ENCODE data around the gene CCZ1B. TPM values are rescaled to one million over a fixed set of nuclear protein-coding genes. Genes with fewer than 3 reads are reported as not detected.
"Not testable (repeated sequence)": the region's sequence is repeated elsewhere in the genome, so short reads cannot be mapped to it uniquely, and the experiment has no call there.

The CCZ1B gene
- total and polyA plus RNA-seq, 2 of the 8 experiments (the other 6 are each of a cell fraction or from before 2014, with no cell fraction given), result 18.0 to 55.2 TPM

DNA sequence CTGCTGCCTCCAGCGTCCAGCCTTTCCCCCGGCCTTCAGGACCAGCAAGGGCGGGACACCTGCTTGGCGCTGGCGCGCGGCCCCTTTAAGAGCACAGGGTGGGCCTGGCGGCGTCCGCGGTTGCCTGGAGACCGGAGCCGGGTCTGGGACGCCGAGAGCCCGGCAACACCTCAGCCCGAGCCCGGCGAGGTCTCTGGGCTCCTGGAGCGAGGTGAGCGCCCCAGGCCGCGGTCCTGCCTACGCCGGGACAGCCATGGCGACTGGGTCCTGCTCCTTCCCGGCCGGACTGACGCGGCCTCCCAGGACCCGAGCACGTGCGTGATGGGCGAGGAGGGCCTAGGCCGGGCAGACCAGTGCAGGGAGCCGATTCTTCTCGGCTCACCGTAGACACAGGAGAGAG lies 72.1 kb downstream of the CCZ1B start, which contains the start of gene RSPH10B2:
TSS of gene RSPH10B2 (plus strand) at position 140 of the 400 bp plus-strand sequence. CDS start 3,575 bp downstream, outside the sequence.
- peak within 1 kb of the TSS in 2 of 4 experiments; percentile 25 to 49; a peak in 3 of 8 replicates for H3K4me3 ChIP-seq (ENCODE audit: extremely low read depth in 1 of 4, insufficient read depth in 2 of 4, low read depth in 3 of 4, low read length in 4 of 4)

More for the DNA sequence above, 72.1 kb downstream of the CCZ1B start, which contains the start of gene RSPH10B2:
- FAIRE-seq; H3K27ac ChIP-seq (ENCODE audit: low read depth, low read length); H2BK15ac ChIP-seq (ENCODE audit: low read length); H3K9me3 ChIP-seq (ENCODE audit: insufficient read depth in 2 of 2, low read depth in 1 of 2, low read length in 1 of 2); H2BK12ac ChIP-seq (ENCODE audit: low read depth, low read length); H4K91ac ChIP-seq (replicated peaks; ENCODE audit: insufficient read length, low read length); H2BK120ac ChIP-seq (replicated peaks; ENCODE audit: low read depth, low read length); H4K20me1 ChIP-seq (replicated peaks in 1 of 2; ENCODE audit: control insufficient read depth in 1 of 2, insufficient read depth in 2 of 2, low read length in 2 of 2); H3K79me2 ChIP-seq (ENCODE audit: control insufficient read depth in 1 of 2, insufficient read depth in 2 of 2, low read length in 2 of 2); H2BK20ac ChIP-seq (ENCODE audit: low read length); H2AFZ ChIP-seq (ENCODE audit: low read length); H3K9ac ChIP-seq (replicated peaks in 1 of 4; ENCODE audit: extremely low read depth in 1 of 4, low read depth in 3 of 4, low read length in 3 of 4); H3K27me3 ChIP-seq (replicated peaks in 1 of 4; ENCODE audit: control insufficient read depth in 3 of 4, extremely low read depth in 1 of 4, insufficient read depth in 3 of 4, low read length in 3 of 4); H3K4ac ChIP-seq (replicated peaks; ENCODE audit: insufficient read length, low read depth, low read length); H3K4me1 ChIP-seq (replicated peaks in 1 of 4; ENCODE audit: control insufficient read depth in 3 of 4, insufficient read depth in 4 of 4, low read length in 3 of 4); H3K56ac ChIP-seq (replicated peaks; ENCODE audit: insufficient read length, low read depth, low read length); H3K79me1 ChIP-seq (ENCODE audit: low read depth, low read length); H4K5ac ChIP-seq (ENCODE audit: insufficient read length, low read depth, low read length); H4K8ac ChIP-seq (ENCODE audit: extremely low read depth, insufficient read depth, low read length); H3K23me2 ChIP-seq (ENCODE audit: low read depth, low read length); H3K23ac ChIP-seq (ENCODE audit: insufficient read length); CTCF ChIA-PET (ENCODE audit: partially characterized antibody); H3K36me3 ChIP-seq (ENCODE audit: control insufficient read depth in 2 of 4, insufficient read depth in 4 of 4, low read length in 3 of 4); POLR2A ChIA-PET (ENCODE audit: partially characterized antibody); H3K18ac ChIP-seq (ENCODE audit: extremely low read depth, low read length); H3K14ac ChIP-seq (ENCODE audit: insufficient read length); H2AK5ac ChIP-seq (ENCODE audit: low read depth, low read length); H2BK5ac ChIP-seq (ENCODE audit: low read depth, low read length): not testable (repeated sequence)
- peak in 1 of 2 experiments; percentile 70 for DNase-seq (ENCODE audit: low read depth in 1 of 2, low spot score in 2 of 2)
- WGBS, 2 experiments (ENCODE audit: extremely low coverage in 1 of 2, insufficient coverage in 1 of 2, insufficient read length in 1 of 2, insufficient replicate concordance in 2 of 2, low coverage in 1 of 2, low lambda C conversion rate in 2 of 2, missing lambda C conversion rate in 1 of 2), result 47% methylated on average over 2 of the region's 38 CpGs; no CpG with 5 or more reads in 1 of the 2 experiments
- H3K4me2 ChIP-seq (ENCODE audit: insufficient read depth in 1 of 2, low read depth in 2 of 2, low read length in 2 of 2), result peak within 1 kb of the TSS in 1 of 2 experiments; percentile 59; a peak in 2 of 4 replicates
- TF ChIP-seq, protein P1, sequence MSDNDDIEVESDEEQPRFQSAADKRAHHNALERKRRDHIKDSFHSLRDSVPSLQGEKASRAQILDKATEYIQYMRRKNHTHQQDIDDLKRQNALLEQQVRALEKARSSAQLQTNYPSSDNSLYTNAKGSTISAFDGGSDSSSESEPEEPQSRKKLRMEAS (IDR thresholded peaks at IDR 0.05), result 0 out of 2 replicates have a peak, but pooled peaks have one; percentile 38

Measured in H1 (cell line).